GM13977 (cell line): Measurements from ENCODE around the gene CPED1.

ENCODE experiments used
- DNase-seq: peaks from one replicate; pipeline ENCODE4 v3.0.0; 2012; ENCODE audit warnings: low spot score
- in situ Hi-C: fragments of 300-500 bp; cut with MboI; formaldehyde crosslinking; loops from one replicate; pipeline ENCODE4 v1.12.0; 2022; ENCODE audit warnings: low sequenced_read_pairs, low pct_unique_long_range_greater_than_20kb, mixed read lengths, inconsistent platforms; ENCODE audit not compliant: unreplicated experiment
- TF ChIP-seq, protein P1 (sequence below): IDR thresholded peaks from 2 replicates; pipeline ENCODE4 v1.5.1; 2012; ENCODE audit warnings: mild to moderate bottlenecking, control low read depth; ENCODE audit not compliant: insufficient read depth; ENCODE audit errors: extremely low read depth, missing control alignments

The CPED1 gene

DNA sequence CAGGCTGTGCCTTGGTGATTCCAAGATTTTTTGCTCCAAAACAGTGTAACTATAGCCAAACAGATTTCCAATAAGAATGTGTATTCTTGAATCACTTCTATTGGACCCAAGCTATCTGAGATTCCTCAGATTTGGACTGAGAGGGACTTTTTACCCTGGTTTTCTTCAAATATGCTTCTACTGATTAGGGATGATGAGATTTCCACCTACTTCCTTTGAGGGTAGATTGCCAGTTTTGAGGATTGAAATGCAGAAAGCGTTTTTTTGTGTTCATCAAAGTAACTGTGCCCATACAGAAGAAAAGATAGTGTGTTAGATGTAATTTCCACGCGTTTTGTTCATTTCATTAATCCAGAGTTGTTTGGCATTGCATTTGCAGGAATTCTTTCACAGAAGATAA lies 144.9 kb downstream of the CPED1 start:
- in situ Hi-C loops, result loop anchor here (25.0 kb wide), 2 partner anchors 204 to 404 kb away; partner anchors contain the start of gene WNT16
- DNase-seq, result no peak
- TF ChIP-seq, protein P1, sequence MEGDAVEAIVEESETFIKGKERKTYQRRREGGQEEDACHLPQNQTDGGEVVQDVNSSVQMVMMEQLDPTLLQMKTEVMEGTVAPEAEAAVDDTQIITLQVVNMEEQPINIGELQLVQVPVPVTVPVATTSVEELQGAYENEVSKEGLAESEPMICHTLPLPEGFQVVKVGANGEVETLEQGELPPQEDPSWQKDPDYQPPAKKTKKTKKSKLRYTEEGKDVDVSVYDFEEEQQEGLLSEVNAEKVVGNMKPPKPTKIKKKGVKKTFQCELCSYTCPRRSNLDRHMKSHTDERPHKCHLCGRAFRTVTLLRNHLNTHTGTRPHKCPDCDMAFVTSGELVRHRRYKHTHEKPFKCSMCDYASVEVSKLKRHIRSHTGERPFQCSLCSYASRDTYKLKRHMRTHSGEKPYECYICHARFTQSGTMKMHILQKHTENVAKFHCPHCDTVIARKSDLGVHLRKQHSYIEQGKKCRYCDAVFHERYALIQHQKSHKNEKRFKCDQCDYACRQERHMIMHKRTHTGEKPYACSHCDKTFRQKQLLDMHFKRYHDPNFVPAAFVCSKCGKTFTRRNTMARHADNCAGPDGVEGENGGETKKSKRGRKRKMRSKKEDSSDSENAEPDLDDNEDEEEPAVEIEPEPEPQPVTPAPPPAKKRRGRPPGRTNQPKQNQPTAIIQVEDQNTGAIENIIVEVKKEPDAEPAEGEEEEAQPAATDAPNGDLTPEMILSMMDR, result no peak

GRCh38 chr7:121137580-121137979 lies 149.1 kb downstream of the CPED1 start:
- no peak for DNase-seq
- in situ Hi-C loops, result loop anchor here (25.0 kb wide), 2 partner anchors 200 to 400 kb away; partner anchors contain the start of gene WNT16
- TF ChIP-seq, protein P1, result no peak

GRCh38 chr7:121138262-121138933 lies 149.9 kb downstream of the CPED1 start:
- in situ Hi-C loops, result loop anchor here (25.0 kb wide), 2 partner anchors 199 to 399 kb away; partner anchors contain the start of gene WNT16
- peak; percentile 4 for DNase-seq
- TF ChIP-seq, protein P1, result no peak

DNA sequence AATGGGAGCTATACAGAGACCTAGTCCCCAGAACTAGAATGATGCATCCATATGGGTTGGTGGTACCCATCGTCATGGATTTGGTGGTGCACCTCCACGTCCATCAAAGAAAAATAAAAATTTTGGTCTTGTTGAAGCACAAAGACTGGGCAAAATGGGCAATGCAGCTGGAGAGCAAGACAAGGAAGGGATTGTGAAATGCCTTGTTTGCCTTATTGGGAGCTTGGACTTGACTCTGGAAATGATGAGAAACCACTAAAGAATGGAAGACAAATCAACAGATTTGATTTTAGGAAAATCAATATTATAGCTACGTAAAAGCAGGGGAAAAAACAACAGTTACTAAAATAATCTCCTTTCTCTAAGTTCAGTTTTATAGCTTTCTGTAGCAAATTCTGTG lies 150.9 kb downstream of the CPED1 start:
- TF ChIP-seq, protein P1, result no peak
- in situ Hi-C loops, result loop anchor here (25.0 kb wide), 2 partner anchors 198 to 398 kb away; partner anchors contain the start of gene WNT16
- DNase-seq, result no peak

DNA sequence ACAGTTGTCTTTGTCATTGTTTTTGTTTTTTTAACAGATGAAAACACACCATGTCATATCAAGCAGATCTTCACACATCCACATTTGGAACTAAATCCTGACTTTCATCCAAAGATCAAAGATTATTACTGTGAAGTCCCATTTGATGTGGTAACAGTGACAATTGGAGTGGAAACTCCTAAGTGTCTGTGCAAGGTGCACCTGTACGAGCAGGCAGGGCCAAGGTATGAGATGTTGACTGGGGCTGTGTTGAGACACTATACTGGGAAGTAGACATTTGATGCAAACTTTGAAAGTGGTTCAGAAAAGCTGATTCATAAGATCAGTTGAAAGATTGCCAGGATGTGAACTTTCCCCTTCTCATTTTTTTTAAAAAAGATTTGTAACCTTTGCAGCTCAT lies 152.3 kb downstream of the CPED1 start:
- in situ Hi-C loops, result loop anchor here (25.0 kb wide), 2 partner anchors 197 to 397 kb away; partner anchors contain the start of gene WNT16
- DNase-seq, result no peak
- TF ChIP-seq, protein P1, result no peak

DNA sequence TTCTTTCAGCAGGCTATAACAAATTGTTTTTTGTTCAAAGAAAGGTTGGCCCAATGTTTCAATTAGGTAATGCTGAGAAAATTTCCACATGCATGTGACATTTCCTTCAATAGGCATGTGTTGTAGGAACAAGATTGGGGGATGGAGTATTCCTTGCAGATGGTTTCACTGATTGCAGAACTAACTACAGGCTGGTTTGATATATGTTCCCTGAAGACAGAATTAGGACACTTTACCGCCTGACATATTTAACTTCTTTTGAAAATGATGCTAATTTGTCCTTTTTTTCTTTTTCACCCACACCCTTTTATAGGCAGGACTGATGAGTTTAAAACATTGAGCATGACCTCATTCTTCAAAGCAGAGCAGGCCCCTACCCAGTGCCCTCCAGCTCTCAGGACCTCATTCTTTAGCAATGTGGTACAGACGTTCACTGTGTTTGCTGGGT lies 163.3 kb downstream of the CPED1 start:
- DNase-seq, result no peak
- TF ChIP-seq, protein P1, result no peak
- in situ Hi-C loops, result no loop called here
